IPS-11a (cell line): Measurements from ENCODE around the gene MTRR.
A peak's percentile ranks its signal among the peaks of the same experiment; 100 is the strongest.

Experiments
- H3K4me3 ChIP-seq: one replicate; pipeline ENCODE4 v1.5.1; 2013; ENCODE audit warnings: low read depth, low read length, control low read depth

Gene MTRR

GRCh38 chr5:7868773-7869473 lies at the start of gene MTRR, which contains the start of gene FASTKD3:
TSS of gene MTRR (plus strand) at chr5:7869148. CDS start at chr5:7870795, 1,647 bp downstream.
TSS of gene FASTKD3 (minus strand) at chr5:7869031. CDS start at chr5:7868083, 948 bp downstream.
- peak within 1 kb of the TSS; percentile 78 for H3K4me3 ChIP-seq

- no peak overlapping the region for H3K4me3 ChIP-seq
Observed at GRCh38 chr5:7822449-7822848, 46.5 kb upstream of the MTRR start.

- no peak overlapping the region for H3K4me3 ChIP-seq
Observed at GRCh38 chr5:7823594-7823993, 45.4 kb upstream of the MTRR start.

GRCh38 chr5:7824995-7825394 lies 44.0 kb upstream of the MTRR start:
- no peak overlapping the region for H3K4me3 ChIP-seq

GRCh38 chr5:7825630-7826029 lies 43.3 kb upstream of the MTRR start:
- H3K4me3 ChIP-seq, result no peak overlapping the region

- H3K4me3 ChIP-seq, result no peak overlapping the region
Observed at GRCh38 chr5:7827610-7828009, 41.3 kb upstream of the MTRR start.

- no peak overlapping the region for H3K4me3 ChIP-seq
Observed at GRCh38 chr5:7828269-7828668, 40.7 kb upstream of the MTRR start.

GRCh38 chr5:7834982-7835381 lies 34.0 kb upstream of the MTRR start:
- H3K4me3 ChIP-seq, result no peak overlapping the region

- H3K4me3 ChIP-seq, result no peak overlapping the region
Observed at GRCh38 chr5:7837403-7837802, 31.5 kb upstream of the MTRR start.

- H3K4me3 ChIP-seq, result no peak overlapping the region
Observed at GRCh38 chr5:7842531-7842930, 26.4 kb upstream of the MTRR start.

- no peak overlapping the region for H3K4me3 ChIP-seq
Observed at GRCh38 chr5:7844901-7845300, 24.0 kb upstream of the MTRR start.

- H3K4me3 ChIP-seq, result no peak overlapping the region
Observed at GRCh38 chr5:7845557-7845956, 23.4 kb upstream of the MTRR start.

- H3K4me3 ChIP-seq, result no peak overlapping the region
Observed at GRCh38 chr5:7846327-7846726, 22.6 kb upstream of the MTRR start.

GRCh38 chr5:7848296-7848695 lies 20.7 kb upstream of the MTRR start:
- no peak overlapping the region for H3K4me3 ChIP-seq

- peak overlapping the region; percentile 56 for H3K4me3 ChIP-seq
Observed at GRCh38 chr5:7849681-7850394, 19.1 kb upstream of the MTRR start.

GRCh38 chr5:7850395-7851239 lies 18.3 kb upstream of the MTRR start, which contains the start of gene CFAP90:
TSS of gene CFAP90 (minus strand) at chr5:7851133. CDS start at chr5:7851021, 112 bp downstream.
- peak within 1 kb of the TSS; percentile 56 for H3K4me3 ChIP-seq

- H3K4me3 ChIP-seq, result peak overlapping the region; percentile 55
Observed at GRCh38 chr5:7851240-7851592, 17.7 kb upstream of the MTRR start.

GRCh38 chr5:7851617-7852289 lies 17.2 kb upstream of the MTRR start:
- H3K4me3 ChIP-seq, result no peak overlapping the region

GRCh38 chr5:7852542-7852941 lies 16.4 kb upstream of the MTRR start:
- H3K4me3 ChIP-seq, result no peak overlapping the region

GRCh38 chr5:7852988-7853387 lies 16.0 kb upstream of the MTRR start:
- H3K4me3 ChIP-seq, result no peak overlapping the region

- no peak overlapping the region for H3K4me3 ChIP-seq
Observed at GRCh38 chr5:7855611-7856010, 13.3 kb upstream of the MTRR start.
